ENCODE measurements around the gene ARSJ. TPM values are rescaled to one million over a fixed set of nuclear protein-coding genes. Genes with fewer than 3 reads are reported as not detected.

ARSJ gene
- total RNA-seq, 4 donors from 2014 or later, result 7.0 to 37.9 (median 9.8) TPM

- TF ChIP-seq POLR2A (IDR thresholded peaks at IDR 0.05), result no peak
- no peak for TF ChIP-seq CTCF (IDR thresholded peaks at IDR 0.05)
- H3K27ac ChIP-seq, result no peak overlapping the region
- no peaks in the 10 kb centered on the region for H3K27me3 ChIP-seq
- intact Hi-C loops (cut with DNase I; ENCODE audit: low total_unique reads), result no loop called here
- H3K36me3 ChIP-seq, result no peaks in the 10 kb centered on the region
- H3K9me3 ChIP-seq, result no peaks in the 10 kb centered on the region
- H3K4me1 ChIP-seq, result no peaks in the 10 kb centered on the region
- H3K4me3 ChIP-seq, result no peak overlapping the region
- peak in 1 of 2 donors; percentile 29 for DNase-seq
These were observed 28.2 kb downstream of the ARSJ start for GRCh38 chr4:113951263-113951662.

GRCh38 chr4:113950207-113950606 lies 29.2 kb downstream of the ARSJ start:
- H3K9me3 ChIP-seq, result no peaks in the 10 kb centered on the region
- no peak for TF ChIP-seq POLR2A (IDR thresholded peaks at IDR 0.05)
- no peak for TF ChIP-seq CTCF (IDR thresholded peaks at IDR 0.05)
- H3K4me3 ChIP-seq, result no peak overlapping the region
- no peak overlapping the region for H3K27ac ChIP-seq
- no peaks in the 10 kb centered on the region for H3K4me1 ChIP-seq
- no peak for DNase-seq
- no peaks in the 10 kb centered on the region for H3K36me3 ChIP-seq
- intact Hi-C loops (cut with DNase I; ENCODE audit: low total_unique reads), result no loop called here
- no peaks in the 10 kb centered on the region for H3K27me3 ChIP-seq

GRCh38 chr4:113947484-113947883 lies 32.0 kb downstream of the ARSJ start:
- no peaks in the 10 kb centered on the region for H3K9me3 ChIP-seq
- no peaks in the 10 kb centered on the region for H3K4me1 ChIP-seq
- H3K4me3 ChIP-seq, result no peak overlapping the region
- H3K27me3 ChIP-seq, result no peaks in the 10 kb centered on the region
- intact Hi-C loops (cut with DNase I; ENCODE audit: low total_unique reads), result no loop called here
- no peak overlapping the region for H3K27ac ChIP-seq
- no peak for TF ChIP-seq CTCF (IDR thresholded peaks at IDR 0.05)
- no peak for TF ChIP-seq POLR2A (IDR thresholded peaks at IDR 0.05)
- no peaks in the 10 kb centered on the region for H3K36me3 ChIP-seq
- DNase-seq, result no peak

GRCh38 chr4:113945906-113946305 lies 33.5 kb downstream of the ARSJ start:
- DNase-seq, result no peak
- Histone ChIP-seq H3K9me3 (no peaks in the 10 kb centered on the region), H3K27me3 (no peaks in the 10 kb centered on the region), H3K36me3 (no peaks in the 10 kb centered on the region), H3K27ac (no peak overlapping the region), H3K4me3 (no peak overlapping the region), H3K4me1 (no peaks in the 10 kb centered on the region)
- intact Hi-C loops (cut with DNase I; ENCODE audit: low total_unique reads), result no loop called here
- TF ChIP-seq POLR2A (IDR thresholded peaks at IDR 0.05), result no peak
- TF ChIP-seq CTCF (IDR thresholded peaks at IDR 0.05), result no peak

GRCh38 chr4:113943863-113944262 lies 35.6 kb downstream of the ARSJ start:
- Histone ChIP-seq H3K4me1 (no peaks in the 10 kb centered on the region), H3K4me3 (no peak overlapping the region), H3K36me3 (no peaks in the 10 kb centered on the region), H3K27me3 (no peaks in the 10 kb centered on the region), H3K27ac (no peak overlapping the region), H3K9me3 (no peaks in the 10 kb centered on the region)
- TF ChIP-seq POLR2A (IDR thresholded peaks at IDR 0.05), result no peak
- DNase-seq, result no peak
- intact Hi-C loops (cut with DNase I; ENCODE audit: low total_unique reads), result no loop called here

- H3K9me3 ChIP-seq, result no peaks in the 10 kb centered on the region
These were observed 36.4 kb downstream of the ARSJ start for GRCh38 chr4:113943085-113943484.

More at GRCh38 chr4:113943085-113943484, 36.4 kb downstream of the ARSJ start:
- Histone ChIP-seq H3K4me1 (no peaks in the 10 kb centered on the region), H3K36me3 (no peaks in the 10 kb centered on the region), H3K4me3 (no peak overlapping the region), H3K27me3 (no peaks in the 10 kb centered on the region), H3K27ac (no peak overlapping the region)
- TF ChIP-seq POLR2A (IDR thresholded peaks at IDR 0.05), result no peak
- TF ChIP-seq CTCF (IDR thresholded peaks at IDR 0.05), result no peak
- intact Hi-C loops (cut with DNase I; ENCODE audit: low total_unique reads), result no loop called here
- no peak for DNase-seq

All from uterus (tissue), 4 donors.